ENCODE measurements around the gene SLC25A6. TPM values are rescaled to one million over a fixed set of nuclear protein-coding genes. Genes with fewer than 3 reads are reported as not detected.

Gene SLC25A6
- total RNA-seq: 193 and 225 TPM in 2 replicates

DNA sequence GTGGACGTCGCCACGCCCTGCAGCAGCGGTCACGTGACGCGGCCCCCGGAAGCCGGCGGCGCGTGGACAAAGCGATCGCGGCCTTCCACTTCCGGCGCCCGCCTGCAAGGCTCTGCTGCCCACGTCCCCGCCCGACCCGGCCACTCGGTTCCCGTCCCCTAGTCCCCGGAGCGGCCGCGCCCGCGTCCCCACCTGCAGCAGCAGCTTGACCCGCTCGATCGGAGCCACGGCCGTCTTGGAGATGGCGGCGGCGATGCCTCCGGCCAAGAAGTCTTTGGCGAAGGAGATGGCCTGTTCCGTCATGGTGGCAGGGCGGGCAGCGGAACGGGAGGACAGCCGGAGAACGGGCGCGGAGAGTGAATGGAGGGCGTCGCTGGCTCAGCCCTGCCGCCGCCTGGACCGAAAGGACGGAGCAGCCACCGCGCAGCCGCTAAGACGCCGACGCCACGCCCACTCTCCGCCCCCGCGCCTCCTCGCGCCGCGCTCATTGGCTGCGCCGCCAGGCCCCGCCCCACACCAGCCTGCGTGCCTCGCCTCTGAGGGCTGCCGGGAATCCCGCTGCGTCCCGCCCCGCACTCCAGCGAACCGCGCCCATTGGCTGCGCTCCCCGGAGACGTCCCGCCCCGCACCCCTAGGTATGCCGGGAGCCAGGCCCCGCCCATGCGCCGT lies at the start of gene SLC25A6:
TSS of gene SLC25A6 (minus strand) at position 407 of the 669 bp plus-strand sequence. CDS start at position 303, 104 bp downstream.

GRCh38 chrX:1336331-1336943 lies 55.5 kb downstream of the SLC25A6 start, which contains the start of gene IL3RA:
IL3RA (plus strand) TSS chrX:1336785; CDS start chrX:1341766, 4,981 bp downstream.

Other genes with a start within 250 kb of the SLC25A6 start
- gene CRLF2, start 179.5 kb downstream of the SLC25A6 start, total RNA-seq: not detected in 2 replicates
- not detected in 2 replicates for gene CSF2RA, start 123.3 kb downstream of the SLC25A6 start, total RNA-seq
- 0.09 TPM in 1 of 2 replicates, not detected in the other for gene IL3RA, start 55.3 kb downstream of the SLC25A6 start, total RNA-seq
- 13.1 and 14.1 TPM in 2 replicates for gene ASMTL, start 60.8 kb upstream of the SLC25A6 start, total RNA-seq
- gene P2RY8, start 145.1 kb upstream of the SLC25A6 start, total RNA-seq: not detected in 2 replicates
- 18.3 and 19.2 TPM in 2 replicates for gene AKAP17A, start 199.5 kb upstream of the SLC25A6 start, total RNA-seq
- not detected in 2 replicates for gene ASMT, start 222.9 kb upstream of the SLC25A6 start, total RNA-seq

Data from smooth muscle cell of bladder (primary cell).